Measurements from ENCODE around the gene GLI2.

GLI2 gene

GRCh38 chr2:120765678-120766469, 30.2 kb downstream of the GLI2 start:
- TF ChIP-seq MYC (IDR thresholded peaks at IDR 0.05; ENCODE audit: low read depth, low read length) (no peak), CTCF (IDR thresholded peaks at IDR 0.05; ENCODE audit: low read depth, low read length) (no peak), MAX (IDR thresholded peaks at IDR 0.05; ENCODE audit: low read depth, low read length) (no peak), POLR2A (IDR thresholded peaks at IDR 0.05; ENCODE audit: extremely low read depth, insufficient read length) (no peak)
- DNase-seq (ENCODE audit: low read depth) = no peak
- no peak overlapping the region for H3K4me3 ChIP-seq (ENCODE audit: low read depth, low read length)

GRCh38 chr2:120766470-120767351, 31.0 kb downstream of the GLI2 start:
- TF ChIP-seq MYC (IDR thresholded peaks at IDR 0.05; ENCODE audit: low read depth, low read length) (no peak), POLR2A (IDR thresholded peaks at IDR 0.05; ENCODE audit: extremely low read depth, insufficient read length) (no peak), MAX (IDR thresholded peaks at IDR 0.05; ENCODE audit: low read depth, low read length) (no peak), CTCF (IDR thresholded peaks at IDR 0.05; ENCODE audit: low read depth, low read length) (no peak)

GRCh38 chr2:120767486-120768005, 31.9 kb downstream of the GLI2 start:
- no peak for DNase-seq (ENCODE audit: low read depth)
- no peak overlapping the region for H3K4me3 ChIP-seq (ENCODE audit: low read depth, low read length)
- TF ChIP-seq CTCF (IDR thresholded peaks at IDR 0.05; ENCODE audit: low read depth, low read length) = no peak
- TF ChIP-seq POLR2A (IDR thresholded peaks at IDR 0.05; ENCODE audit: extremely low read depth, insufficient read length) = no peak
- no peak for TF ChIP-seq MYC (IDR thresholded peaks at IDR 0.05; ENCODE audit: low read depth, low read length)
- TF ChIP-seq MAX (IDR thresholded peaks at IDR 0.05; ENCODE audit: low read depth, low read length) = no peak

More at GRCh38 chr2:120766470-120767351, 31.0 kb downstream of the GLI2 start:
- H3K4me3 ChIP-seq (ENCODE audit: low read depth, low read length) = no peak overlapping the region
- DNase-seq (ENCODE audit: low read depth) = no peak

- no peak for TF ChIP-seq CTCF (IDR thresholded peaks at IDR 0.05; ENCODE audit: low read depth, low read length)
- no peak for TF ChIP-seq POLR2A (IDR thresholded peaks at IDR 0.05; ENCODE audit: extremely low read depth, insufficient read length)
- TF ChIP-seq MYC (IDR thresholded peaks at IDR 0.05; ENCODE audit: low read depth, low read length) = no peak
- no peak overlapping the region for H3K4me3 ChIP-seq (ENCODE audit: low read depth, low read length)
- DNase-seq (ENCODE audit: low read depth) = no peak
Observed at GRCh38 chr2:120768112-120769048, 32.7 kb downstream of the GLI2 start.

- no peak overlapping the region for H3K4me3 ChIP-seq (ENCODE audit: low read depth, low read length)
- TF ChIP-seq POLR2A (IDR thresholded peaks at IDR 0.05; ENCODE audit: extremely low read depth, insufficient read length) = no peak
- no peak for TF ChIP-seq MYC (IDR thresholded peaks at IDR 0.05; ENCODE audit: low read depth, low read length)
- TF ChIP-seq CTCF (IDR thresholded peaks at IDR 0.05; ENCODE audit: low read depth, low read length) = no peak
- TF ChIP-seq MAX (IDR thresholded peaks at IDR 0.05; ENCODE audit: low read depth, low read length) = no peak
- DNase-seq (ENCODE audit: low read depth) = no peak
Observed at GRCh38 chr2:120769076-120769786, 33.6 kb downstream of the GLI2 start.

Data from NB4 (cell line).